Measurements from ENCODE around the gene ANKRD45.
"Not testable (repeated sequence)": the region's sequence is repeated elsewhere in the genome, so short reads cannot be mapped to it uniquely, and the experiment has no call there.

The ANKRD45 gene

GRCh38 chr1:173646656-173647055 lies 23.0 kb downstream of the ANKRD45 start:
- no peak for DNase-seq (ENCODE audit: low read depth in 1 of 2, low spot score in 1 of 2)

- not testable (repeated sequence) for DNase-seq (ENCODE audit: low read depth in 1 of 2, low spot score in 1 of 2)
Measured at GRCh38 chr1:173642450-173643139, 27.1 kb downstream of the ANKRD45 start.

GRCh38 chr1:173639102-173639501 lies 30.5 kb downstream of the ANKRD45 start:
- no peak for DNase-seq (ENCODE audit: low read depth in 1 of 2, low spot score in 1 of 2)

GRCh38 chr1:173638043-173639021 lies 31.3 kb downstream of the ANKRD45 start:
- DNase-seq (ENCODE audit: low read depth in 1 of 2, low spot score in 1 of 2): no peak

GRCh38 chr1:173637236-173638042 lies 32.2 kb downstream of the ANKRD45 start:
- DNase-seq (ENCODE audit: low read depth in 1 of 2, low spot score in 1 of 2): not testable (repeated sequence)

GRCh38 chr1:173635116-173635515 lies 34.5 kb downstream of the ANKRD45 start, which contains the start of gene TEX50:
Gene TEX50 (plus strand): TSS chr1:173635338. CDS start chr1:173635522, 184 bp downstream.
- DNase-seq (ENCODE audit: low read depth in 1 of 2, low spot score in 1 of 2): no peak

- DNase-seq (ENCODE audit: low read depth in 1 of 2, low spot score in 1 of 2): no peak
Measured at GRCh38 chr1:173628888-173629287, 40.8 kb downstream of the ANKRD45 start.

GRCh38 chr1:173627269-173627668 lies 42.4 kb downstream of the ANKRD45 start:
- no peak for DNase-seq (ENCODE audit: low read depth in 1 of 2, low spot score in 1 of 2)

GRCh38 chr1:173616859-173617258 lies 52.8 kb downstream of the ANKRD45 start:
- DNase-seq (ENCODE audit: low read depth in 1 of 2, low spot score in 1 of 2): no peak

GRCh38 chr1:173613086-173613485 lies 56.6 kb downstream of the ANKRD45 start:
- DNase-seq (ENCODE audit: low read depth in 1 of 2, low spot score in 1 of 2): not testable (repeated sequence)

- DNase-seq (ENCODE audit: low read depth in 1 of 2, low spot score in 1 of 2): no peak
Measured at GRCh38 chr1:173608503-173609216, 61.0 kb downstream of the ANKRD45 start.

- no peak for DNase-seq (ENCODE audit: low read depth in 1 of 2, low spot score in 1 of 2)
Measured at GRCh38 chr1:173603056-173603591, 66.5 kb downstream of the ANKRD45 start, which contains the start of gene SLC9C2. Gene SLC9C2 (minus strand): TSS chr1:173603072. CDS start chr1:173601776, 1,296 bp downstream.

GRCh38 chr1:173601588-173601987 lies 68.1 kb downstream of the ANKRD45 start:
- no peak for DNase-seq (ENCODE audit: low read depth in 1 of 2, low spot score in 1 of 2)

GRCh38 chr1:173596097-173596825 lies 73.4 kb downstream of the ANKRD45 start:
- DNase-seq (ENCODE audit: low read depth in 1 of 2, low spot score in 1 of 2): no peak

- DNase-seq (ENCODE audit: low read depth in 1 of 2, low spot score in 1 of 2): not testable (repeated sequence)
Measured at GRCh38 chr1:173591138-173591537, 78.5 kb downstream of the ANKRD45 start.

GRCh38 chr1:173590557-173590956 lies 79.1 kb downstream of the ANKRD45 start:
- no peak for DNase-seq (ENCODE audit: low read depth in 1 of 2, low spot score in 1 of 2)

- no peak for DNase-seq (ENCODE audit: low read depth in 1 of 2, low spot score in 1 of 2)
Measured at GRCh38 chr1:173581383-173582079, 88.1 kb downstream of the ANKRD45 start.

- DNase-seq (ENCODE audit: low read depth in 1 of 2, low spot score in 1 of 2): no peak
Measured at GRCh38 chr1:173580658-173581057, 89.0 kb downstream of the ANKRD45 start.

GRCh38 chr1:173580071-173580470 lies 89.6 kb downstream of the ANKRD45 start:
- DNase-seq (ENCODE audit: low read depth in 1 of 2, low spot score in 1 of 2): no peak

Data from stimulated activated CD4-positive, alpha-beta T cell treated with anti-CD3 and anti-CD28 coated beads, Interleukin-15, amount 100 ng/mL, for 1 hour (primary cell).